Sigmoid colon (tissue), 7 donors: Measurements from ENCODE around the gene AATK. TPM values are rescaled to one million over a fixed set of nuclear protein-coding genes. Genes with fewer than 3 reads are reported as not detected.

Source experiments
- DNase-seq: peaks from one replicate; pipeline ENCODE4 v3.0.0-alpha.2; 2019
- H3K27ac ChIP-seq, 4 donors: fragments of 200-600 bp; sonication (generic); one replicate each; pipeline ENCODE4 v1.5.1; 2016 to 2019; ENCODE audit warnings: mild to moderate bottlenecking in 1 of 4
- H3K27me3 ChIP-seq, 3 donors: fragments of 200-600 bp; sonication (generic); one replicate each; pipeline ENCODE4 v1.5.1; 2019; ENCODE audit warnings: mild to moderate bottlenecking in 1 of 3
- H3K36me3 ChIP-seq, 4 donors: fragments of 200-600 bp; sonication (generic); one replicate each; pipeline ENCODE4 v1.5.1; 2016 to 2019
- H3K4me1 ChIP-seq, 4 donors: fragments of 200-600 bp; sonication (generic); one replicate each; pipeline ENCODE4 v1.5.1; 2017 to 2019
- H3K4me3 ChIP-seq, 4 donors: fragments of 200-600 bp; sonication (generic); one replicate each; pipeline ENCODE4 v1.5.1; 2017 to 2019; ENCODE audit warnings: mild to moderate bottlenecking in 2 of 4, moderate library complexity in 1 of 4
- H3K9me3 ChIP-seq, 4 donors: fragments of 200-600 bp in 3 of 4; sonication (generic) in 3 of 4; one replicate each; pipeline versions ENCODE4 v1.5.1 to v1.6.1; 2013 to 2019
- EP300 ChIP-seq, 4 donors: sonication (generic); formaldehyde crosslinking; IDR thresholded peaks; one replicate each; pipeline ENCODE4 v1.6.1; 2017; ENCODE audit warnings: antibody characterized with exemption in 4 of 4
- POLR2A ChIP-seq, 2 donors: fragments of 450-650 bp; IDR thresholded peaks; one replicate each; pipeline ENCODE4 v1.6.1; 2016; ENCODE audit warnings: antibody characterized with exemption in 2 of 2, mild to moderate bottlenecking in 2 of 2, moderate library complexity in 2 of 2
- POLR2AphosphoS5 ChIP-seq, 4 donors: sonication (generic); formaldehyde crosslinking; IDR thresholded peaks; one replicate each; pipeline ENCODE4 v1.6.1; 2017; ENCODE audit warnings: antibody characterized with exemption in 4 of 4
- WGBS, 2 donors: extraction: QIAGEN DNeasy Blood & Tissue Kit; methylation state at CpG; one replicate each; pipeline ENCODE4 v1.1.7; 2013; 5-methylcytosine and 5-hydroxymethylcytosine counted together
- intact Hi-C: fragments of 100-400 bp; cut with DNase I; formaldehyde crosslinking; loops from one replicate; pipeline ENCODE4 v1.15.1; 2023
- polyA plus RNA-seq, 3 donors: library from polyadenylated mRNA; stranded (reverse); fragments of 200-250 nt; gene quantifications; one replicate each; pipeline ENCODE4 v1.2.3, GENCODE V29; 2013
- total RNA-seq, 4 donors: library from RNA; depleted of rRNA; stranded (reverse); fragments of >200 nt; gene quantifications; one replicate each; pipeline ENCODE4 v1.1.0, GENCODE V29; 2016
- TF ChIP-seq, protein P1 (sequence below), 4 experiments: fragments of 450-650 bp in 3 of 4; fragments of 200-600 bp in 1 of 4; IDR thresholded peaks; one replicate each; pipeline ENCODE4 v1.5.1; 2016 to 2019; ENCODE audit warnings: antibody characterized with exemption in 4 of 4, mild to moderate bottlenecking in 3 of 4, moderate library complexity in 2 of 4
- donor health status: healthy with polysubstance abuse.
- donor health status: Bipolar disorder and iron deficiency.
- donor health status: healthy.

AATK gene
- total and polyA plus RNA-seq, 7 donors = 0.16 to 9.6 (median 4.2) TPM

DNA sequence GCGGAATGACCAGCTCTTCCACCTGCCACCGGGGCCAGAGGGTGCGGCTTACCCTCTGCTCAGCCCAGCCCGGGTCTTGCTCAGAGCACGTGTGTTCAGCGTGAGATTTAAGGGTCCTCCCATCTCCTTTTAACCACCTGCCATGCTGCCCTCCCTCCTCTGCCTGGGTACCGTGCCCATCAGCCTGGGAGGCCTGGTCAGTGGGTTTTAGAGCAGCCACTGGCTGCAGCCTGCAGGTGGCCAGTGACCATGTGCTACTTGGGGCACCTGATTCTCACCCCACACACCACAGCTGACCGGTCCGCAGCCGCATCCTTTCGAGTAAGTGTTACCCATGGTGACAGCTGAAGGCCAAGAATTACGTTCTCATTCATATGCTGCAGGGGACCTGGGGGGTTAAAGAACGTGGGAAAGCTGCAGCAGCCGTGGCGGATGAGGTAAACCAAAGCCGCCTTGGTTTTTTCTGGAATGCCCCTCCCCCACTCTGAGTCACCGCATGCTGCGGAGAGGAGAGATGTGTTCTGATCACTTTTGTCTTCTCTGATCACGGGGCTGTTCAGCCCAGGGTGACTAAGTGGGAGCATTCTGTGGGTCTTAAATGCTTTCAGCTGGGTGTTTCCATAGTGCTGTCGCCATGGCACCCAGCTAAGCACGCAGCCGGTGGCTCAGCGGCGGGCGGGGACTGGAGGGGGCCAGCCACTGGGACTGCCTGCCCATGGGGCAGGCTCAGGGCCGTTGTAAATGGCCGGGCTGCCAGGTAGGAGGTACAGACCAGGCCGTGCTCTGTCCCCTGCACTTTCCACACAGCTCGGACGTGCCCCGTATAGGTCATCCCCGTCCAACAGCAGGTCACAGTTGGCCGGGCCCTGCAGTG, 71.3 kb downstream of the AATK start:
- TF ChIP-seq POLR2AphosphoS5 (IDR thresholded peaks at IDR 0.05) = peak in 3 of 4 donors; percentile 55 to 93 (median 65)
- peak in 2 of 4 donors; percentile 69 to 95 for TF ChIP-seq EP300 (IDR thresholded peaks at IDR 0.05)
- TF ChIP-seq, protein P1, sequence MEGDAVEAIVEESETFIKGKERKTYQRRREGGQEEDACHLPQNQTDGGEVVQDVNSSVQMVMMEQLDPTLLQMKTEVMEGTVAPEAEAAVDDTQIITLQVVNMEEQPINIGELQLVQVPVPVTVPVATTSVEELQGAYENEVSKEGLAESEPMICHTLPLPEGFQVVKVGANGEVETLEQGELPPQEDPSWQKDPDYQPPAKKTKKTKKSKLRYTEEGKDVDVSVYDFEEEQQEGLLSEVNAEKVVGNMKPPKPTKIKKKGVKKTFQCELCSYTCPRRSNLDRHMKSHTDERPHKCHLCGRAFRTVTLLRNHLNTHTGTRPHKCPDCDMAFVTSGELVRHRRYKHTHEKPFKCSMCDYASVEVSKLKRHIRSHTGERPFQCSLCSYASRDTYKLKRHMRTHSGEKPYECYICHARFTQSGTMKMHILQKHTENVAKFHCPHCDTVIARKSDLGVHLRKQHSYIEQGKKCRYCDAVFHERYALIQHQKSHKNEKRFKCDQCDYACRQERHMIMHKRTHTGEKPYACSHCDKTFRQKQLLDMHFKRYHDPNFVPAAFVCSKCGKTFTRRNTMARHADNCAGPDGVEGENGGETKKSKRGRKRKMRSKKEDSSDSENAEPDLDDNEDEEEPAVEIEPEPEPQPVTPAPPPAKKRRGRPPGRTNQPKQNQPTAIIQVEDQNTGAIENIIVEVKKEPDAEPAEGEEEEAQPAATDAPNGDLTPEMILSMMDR (IDR thresholded peaks at IDR 0.05) = no peak
- no peak for TF ChIP-seq POLR2A (IDR thresholded peaks at IDR 0.05)
- Histone ChIP-seq H3K4me3 (peak overlapping the region in 2 of 4 donors; percentile 0 to 25), H3K36me3 (peaks cover under 1 to 24% (median 2%) of the 10 kb centered on the region in 4 donors), H3K4me1 (peaks cover 2 to 60% (median 52%) of the 10 kb centered on the region in 4 donors), H3K27ac (peak overlapping the region; percentile 82 to 89 (median 85)), H3K27me3 (no peaks in the 10 kb centered on the region), H3K9me3 (no peaks in the 10 kb centered on the region)
- DNase-seq = peak; percentile 94
- intact Hi-C loops = no loop called here
- WGBS, 2 donors = 59 to 66% methylated on average over 33 of the region's 33 CpGs

DNA sequence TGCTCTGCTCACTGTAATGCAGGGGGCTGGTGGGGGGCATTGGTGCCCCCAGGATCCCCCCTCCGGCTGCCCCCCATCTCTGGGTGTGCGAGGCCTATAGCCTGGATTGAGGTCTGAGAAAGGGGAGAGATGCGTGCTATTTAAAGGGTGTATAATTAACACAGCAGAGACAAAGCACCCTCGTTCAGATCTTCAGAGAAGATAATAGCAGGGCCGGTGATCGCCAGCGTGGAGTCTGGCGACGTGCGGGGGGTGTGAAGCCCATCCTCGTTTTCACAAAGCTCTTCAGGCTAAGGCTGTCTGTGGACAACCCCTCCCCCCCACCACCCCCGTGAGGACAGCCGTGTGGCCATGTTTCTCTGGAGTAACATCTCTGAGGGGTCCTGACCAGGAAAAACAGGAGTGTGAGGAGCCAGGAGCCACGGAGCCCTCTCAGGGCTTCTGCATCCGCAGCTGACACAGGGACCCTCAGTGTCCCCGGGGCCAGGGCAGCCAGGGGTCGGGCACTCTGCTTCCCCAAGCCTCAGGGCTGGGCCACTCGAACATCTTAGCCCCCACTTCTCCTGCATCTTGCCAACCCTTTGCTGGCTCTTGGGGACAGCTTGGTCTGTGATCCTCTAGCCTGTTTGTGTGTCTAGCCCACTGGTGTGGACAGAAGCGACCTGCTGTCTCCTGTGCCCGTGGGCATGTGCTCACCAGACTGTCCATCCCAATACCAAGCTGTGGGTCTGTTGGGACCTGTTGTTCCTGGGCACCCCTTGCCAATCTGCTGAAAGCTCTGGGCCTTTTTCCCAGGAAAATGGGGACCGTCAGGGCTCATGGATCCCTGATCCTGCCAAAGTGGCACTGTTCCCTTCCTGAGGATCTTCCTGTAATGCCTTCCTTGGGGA, 72.2 kb downstream of the AATK start:
- DNase-seq = no peak
- TF ChIP-seq EP300 (IDR thresholded peaks at IDR 0.05) (no peak), POLR2AphosphoS5 (IDR thresholded peaks at IDR 0.05) (no peak), POLR2A (IDR thresholded peaks at IDR 0.05) (no peak)
- TF ChIP-seq, protein P1 (IDR thresholded peaks at IDR 0.05) = no peak
- intact Hi-C loops = no loop called here
- 88 to 90% methylated on average over 21 of the region's 21 CpGs for WGBS, 2 donors
- H3K4me3 ChIP-seq = no peak overlapping the region
- no peaks in the 10 kb centered on the region for H3K27me3 ChIP-seq
- H3K27ac ChIP-seq = peak overlapping the region; percentile 82 to 89 (median 85)
- H3K4me1 ChIP-seq = peaks cover 2 to 60% (median 52%) of the 10 kb centered on the region in 4 donors
- H3K9me3 ChIP-seq = no peaks in the 10 kb centered on the region
- peaks cover 0 to 29% (median 2%) of the 10 kb centered on the region in 4 donors for H3K36me3 ChIP-seq

GRCh38 chr17:81092518-81093095, 73.4 kb downstream of the AATK start:
- no peak for TF ChIP-seq EP300 (IDR thresholded peaks at IDR 0.05)
- TF ChIP-seq, protein P1 (IDR thresholded peaks at IDR 0.05) = no peak
- TF ChIP-seq POLR2AphosphoS5 (IDR thresholded peaks at IDR 0.05) = no peak
- TF ChIP-seq POLR2A (IDR thresholded peaks at IDR 0.05) = no peak
- Histone ChIP-seq H3K4me3 (no peak overlapping the region), H3K27ac (peak overlapping the region in 2 of 4 donors; percentile 87 to 89), H3K36me3 (peaks cover 5 to 41% (median 12%) of the 10 kb centered on the region in 4 donors), H3K27me3 (no peaks in the 10 kb centered on the region), H3K4me1 (peaks cover 2 to 49% (median 41%) of the 10 kb centered on the region in 4 donors), H3K9me3 (no peaks in the 10 kb centered on the region)
- DNase-seq = no peak
- intact Hi-C loops = no loop called here
- 58 to 85% methylated on average over 24 of the region's 24 CpGs for WGBS, 2 donors

DNA sequence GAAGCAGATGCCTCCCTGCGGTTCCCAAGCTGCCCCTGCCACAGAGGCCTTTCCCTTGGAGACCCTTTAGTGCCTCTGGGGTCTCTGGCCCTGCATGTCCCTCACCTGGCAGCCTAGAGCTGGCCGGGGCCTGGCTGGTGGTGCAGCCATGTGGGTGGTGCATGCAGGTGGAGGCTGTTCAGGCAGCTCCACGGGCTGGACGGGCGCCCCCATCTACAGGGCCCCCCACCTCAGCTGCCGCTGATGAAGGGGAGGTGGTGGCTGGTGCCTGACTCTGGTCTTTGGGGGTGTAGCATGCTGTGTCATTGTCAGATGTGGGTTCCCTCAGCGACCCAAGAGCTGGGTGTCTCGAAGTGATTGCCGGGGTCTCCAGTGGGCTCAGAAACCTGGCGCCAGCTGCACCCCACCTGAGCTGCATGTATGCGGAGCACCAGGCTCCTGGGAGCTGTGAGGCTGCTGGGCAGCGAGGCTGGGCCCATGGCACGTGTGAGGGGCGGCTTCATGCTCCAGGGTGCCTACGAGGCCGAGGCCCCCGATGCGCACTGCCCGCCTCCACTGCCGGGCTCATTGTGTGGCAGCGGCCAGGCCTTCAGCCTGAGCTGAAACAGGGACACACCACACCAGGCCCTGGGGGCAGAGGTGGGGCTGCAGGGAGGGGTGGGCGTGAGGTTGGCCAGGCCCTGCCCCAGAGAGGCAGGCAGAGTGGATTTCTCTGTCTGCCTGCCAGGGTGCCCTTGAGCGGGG, 74.1 kb downstream of the AATK start:
- no peaks in the 10 kb centered on the region for H3K9me3 ChIP-seq
- TF ChIP-seq, protein P1 (IDR thresholded peaks at IDR 0.05) = no peak
- no peak for TF ChIP-seq POLR2AphosphoS5 (IDR thresholded peaks at IDR 0.05)
- TF ChIP-seq EP300 (IDR thresholded peaks at IDR 0.05) = no peak
- TF ChIP-seq POLR2A (IDR thresholded peaks at IDR 0.05) = no peak
- no peak overlapping the region for H3K4me3 ChIP-seq
- H3K27ac ChIP-seq = peak overlapping the region in 1 of 4 donors; percentile 14
- intact Hi-C loops = no loop called here
- H3K36me3 ChIP-seq = peaks cover 5 to 48% (median 18%) of the 10 kb centered on the region in 4 donors
- DNase-seq = no peak
- H3K27me3 ChIP-seq = no peaks in the 10 kb centered on the region
- H3K4me1 ChIP-seq = peaks cover 2 to 43% (median 35%) of the 10 kb centered on the region in 4 donors
- WGBS, 2 donors = 92 to 94% methylated on average over 23 of the region's 23 CpGs
